ENCODE data around the gene PPP6R2.

- TF ChIP-seq, protein P1, sequence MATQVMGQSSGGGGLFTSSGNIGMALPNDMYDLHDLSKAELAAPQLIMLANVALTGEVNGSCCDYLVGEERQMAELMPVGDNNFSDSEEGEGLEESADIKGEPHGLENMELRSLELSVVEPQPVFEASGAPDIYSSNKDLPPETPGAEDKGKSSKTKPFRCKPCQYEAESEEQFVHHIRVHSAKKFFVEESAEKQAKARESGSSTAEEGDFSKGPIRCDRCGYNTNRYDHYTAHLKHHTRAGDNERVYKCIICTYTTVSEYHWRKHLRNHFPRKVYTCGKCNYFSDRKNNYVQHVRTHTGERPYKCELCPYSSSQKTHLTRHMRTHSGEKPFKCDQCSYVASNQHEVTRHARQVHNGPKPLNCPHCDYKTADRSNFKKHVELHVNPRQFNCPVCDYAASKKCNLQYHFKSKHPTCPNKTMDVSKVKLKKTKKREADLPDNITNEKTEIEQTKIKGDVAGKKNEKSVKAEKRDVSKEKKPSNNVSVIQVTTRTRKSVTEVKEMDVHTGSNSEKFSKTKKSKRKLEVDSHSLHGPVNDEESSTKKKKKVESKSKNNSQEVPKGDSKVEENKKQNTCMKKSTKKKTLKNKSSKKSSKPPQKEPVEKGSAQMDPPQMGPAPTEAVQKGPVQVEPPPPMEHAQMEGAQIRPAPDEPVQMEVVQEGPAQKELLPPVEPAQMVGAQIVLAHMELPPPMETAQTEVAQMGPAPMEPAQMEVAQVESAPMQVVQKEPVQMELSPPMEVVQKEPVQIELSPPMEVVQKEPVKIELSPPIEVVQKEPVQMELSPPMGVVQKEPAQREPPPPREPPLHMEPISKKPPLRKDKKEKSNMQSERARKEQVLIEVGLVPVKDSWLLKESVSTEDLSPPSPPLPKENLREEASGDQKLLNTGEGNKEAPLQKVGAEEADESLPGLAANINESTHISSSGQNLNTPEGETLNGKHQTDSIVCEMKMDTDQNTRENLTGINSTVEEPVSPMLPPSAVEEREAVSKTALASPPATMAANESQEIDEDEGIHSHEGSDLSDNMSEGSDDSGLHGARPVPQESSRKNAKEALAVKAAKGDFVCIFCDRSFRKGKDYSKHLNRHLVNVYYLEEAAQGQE (IDR thresholded peaks at IDR 0.05; ENCODE audit: low read depth) = no peak
- TF ChIP-seq CTCF (IDR thresholded peaks at IDR 0.05 in 2 of 3, conservative IDR thresholded peaks at IDR 0.05 in 1 of 3; ENCODE audit: borderline replicate concordance in 1 of 3, insufficient read depth in 1 of 3, low read depth in 2 of 3, low read length in 2 of 3) (peak; percentile 94 to 97 (median 95)), CBX3 (IDR thresholded peaks at IDR 0.05; ENCODE audit: low read depth) (0 out of 2 replicates have a peak, but pooled peaks have one; percentile 11)
Measured at GRCh38 chr22:50341977-50342650, 1.0 kb upstream of the PPP6R2 start.
